ENCODE results near the gene RBL1.
"Not testable (repeated sequence)": the region's sequence is repeated elsewhere in the genome, so short reads cannot be mapped to it uniquely, and the experiment has no call there.

Gene RBL1, protein sequence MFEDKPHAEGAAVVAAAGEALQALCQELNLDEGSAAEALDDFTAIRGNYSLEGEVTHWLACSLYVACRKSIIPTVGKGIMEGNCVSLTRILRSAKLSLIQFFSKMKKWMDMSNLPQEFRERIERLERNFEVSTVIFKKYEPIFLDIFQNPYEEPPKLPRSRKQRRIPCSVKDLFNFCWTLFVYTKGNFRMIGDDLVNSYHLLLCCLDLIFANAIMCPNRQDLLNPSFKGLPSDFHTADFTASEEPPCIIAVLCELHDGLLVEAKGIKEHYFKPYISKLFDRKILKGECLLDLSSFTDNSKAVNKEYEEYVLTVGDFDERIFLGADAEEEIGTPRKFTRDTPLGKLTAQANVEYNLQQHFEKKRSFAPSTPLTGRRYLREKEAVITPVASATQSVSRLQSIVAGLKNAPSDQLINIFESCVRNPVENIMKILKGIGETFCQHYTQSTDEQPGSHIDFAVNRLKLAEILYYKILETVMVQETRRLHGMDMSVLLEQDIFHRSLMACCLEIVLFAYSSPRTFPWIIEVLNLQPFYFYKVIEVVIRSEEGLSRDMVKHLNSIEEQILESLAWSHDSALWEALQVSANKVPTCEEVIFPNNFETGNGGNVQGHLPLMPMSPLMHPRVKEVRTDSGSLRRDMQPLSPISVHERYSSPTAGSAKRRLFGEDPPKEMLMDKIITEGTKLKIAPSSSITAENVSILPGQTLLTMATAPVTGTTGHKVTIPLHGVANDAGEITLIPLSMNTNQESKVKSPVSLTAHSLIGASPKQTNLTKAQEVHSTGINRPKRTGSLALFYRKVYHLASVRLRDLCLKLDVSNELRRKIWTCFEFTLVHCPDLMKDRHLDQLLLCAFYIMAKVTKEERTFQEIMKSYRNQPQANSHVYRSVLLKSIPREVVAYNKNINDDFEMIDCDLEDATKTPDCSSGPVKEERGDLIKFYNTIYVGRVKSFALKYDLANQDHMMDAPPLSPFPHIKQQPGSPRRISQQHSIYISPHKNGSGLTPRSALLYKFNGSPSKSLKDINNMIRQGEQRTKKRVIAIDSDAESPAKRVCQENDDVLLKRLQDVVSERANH

DNA sequence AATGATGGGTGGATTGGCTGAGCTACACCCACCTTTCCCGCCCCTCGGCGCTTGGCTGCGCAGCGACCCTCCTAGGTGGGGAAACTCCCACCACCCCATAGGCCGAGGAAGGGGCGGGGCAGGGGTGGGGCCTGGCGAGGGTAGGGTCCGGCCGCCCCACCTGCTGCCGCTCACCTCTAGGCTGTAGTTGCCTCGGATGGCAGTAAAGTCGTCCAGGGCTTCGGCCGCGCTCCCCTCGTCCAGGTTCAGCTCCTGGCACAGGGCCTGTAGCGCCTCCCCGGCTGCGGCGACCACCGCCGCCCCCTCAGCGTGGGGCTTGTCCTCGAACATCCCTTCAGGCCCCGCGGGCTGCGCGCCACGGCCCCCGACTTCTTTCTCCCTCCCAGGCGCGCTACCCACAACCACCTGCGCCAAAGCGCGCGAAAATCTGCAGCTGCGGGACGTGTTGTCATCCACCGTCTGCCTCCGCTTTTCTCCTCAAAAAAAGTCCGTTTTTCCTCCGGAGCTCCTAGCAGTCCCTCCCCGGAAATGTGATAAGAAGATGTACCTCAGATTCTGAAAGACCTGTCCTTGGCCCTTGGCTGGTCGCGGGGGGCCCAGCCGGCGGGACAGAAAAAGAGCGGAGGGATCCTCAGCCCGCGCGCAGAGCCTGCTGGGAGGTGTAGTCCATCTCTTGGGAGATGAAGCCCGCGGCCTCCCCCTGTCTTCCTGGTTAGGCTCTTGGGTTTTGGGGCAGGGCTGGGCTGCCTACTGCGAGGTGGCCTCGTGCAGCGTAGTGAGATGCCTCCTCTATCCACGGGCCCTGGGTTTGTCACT, at the start of gene RBL1:
Gene RBL1, minus strand, starts transcription at position 399 of the 816 bp plus-strand sequence. Its CDS starts 69 bp downstream, at position 330.
- DNase-seq (ENCODE audit: low spot score) = peak; percentile 53

DNA sequence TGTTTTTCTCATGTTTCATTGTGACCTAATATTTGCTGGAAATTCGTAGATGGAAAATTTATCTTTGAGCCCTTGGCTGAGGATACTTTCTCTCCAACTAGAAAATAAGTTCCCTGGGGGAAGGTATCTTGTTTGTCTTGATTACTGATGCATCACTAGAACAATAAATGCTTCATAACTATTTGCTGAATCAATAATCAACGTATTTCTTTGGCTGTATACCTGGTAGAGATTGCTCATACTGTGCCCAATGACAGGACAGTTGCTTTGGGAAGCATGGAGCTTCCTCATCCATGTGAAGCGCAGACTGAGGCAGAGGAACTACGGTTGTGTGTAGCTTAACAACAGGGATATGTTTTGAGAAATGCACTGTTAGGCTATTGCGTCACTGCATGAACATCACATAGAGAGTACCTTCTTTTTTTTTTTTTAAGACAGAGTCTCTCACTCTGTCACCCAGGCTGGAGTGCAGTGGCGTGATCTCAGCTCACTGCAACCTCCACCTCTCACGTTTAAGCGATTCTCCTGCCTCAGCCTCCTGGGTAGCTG, 49.1 kb upstream of the RBL1 start:
- DNase-seq (ENCODE audit: low spot score) = no peak

DNA sequence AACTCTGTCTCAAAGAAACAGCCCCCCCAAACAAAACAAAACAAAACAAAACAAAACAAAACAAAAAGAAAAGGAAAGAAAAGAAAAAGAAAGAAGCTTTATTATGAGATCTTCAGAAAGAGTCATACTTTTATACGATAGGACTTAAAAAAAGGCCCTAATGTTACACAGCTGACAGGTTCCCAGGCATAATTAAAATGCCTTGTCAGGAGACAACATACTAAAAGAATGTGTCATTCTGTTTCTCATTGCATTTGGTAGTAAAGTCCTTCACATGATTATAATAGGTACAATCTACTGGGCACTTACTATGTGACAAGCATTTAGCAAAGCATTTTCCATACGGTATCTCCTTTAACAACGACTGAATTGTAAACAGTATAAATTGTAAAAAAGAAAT, 46.9 kb upstream of the RBL1 start:
- no peak for DNase-seq (ENCODE audit: low spot score)

DNA sequence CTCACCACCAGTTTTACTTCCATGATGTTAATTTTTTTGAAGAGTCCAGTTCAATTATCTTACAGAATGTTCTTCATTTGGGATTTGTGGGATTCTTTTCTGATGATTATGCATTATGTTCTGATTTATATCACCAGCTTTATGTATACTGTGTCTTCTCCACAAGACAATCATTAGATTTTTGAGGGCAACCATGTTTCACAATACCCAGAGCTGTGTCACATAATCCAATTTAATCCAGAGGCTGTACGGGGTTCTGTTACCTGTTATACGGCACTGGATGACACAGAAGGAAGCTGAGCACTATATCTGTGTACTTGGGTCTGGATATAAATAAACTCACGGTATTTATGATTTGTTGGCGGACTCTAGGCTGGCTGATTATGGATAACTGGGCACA, 41.8 kb upstream of the RBL1 start:
- DNase-seq (ENCODE audit: low spot score) = no peak

DNA sequence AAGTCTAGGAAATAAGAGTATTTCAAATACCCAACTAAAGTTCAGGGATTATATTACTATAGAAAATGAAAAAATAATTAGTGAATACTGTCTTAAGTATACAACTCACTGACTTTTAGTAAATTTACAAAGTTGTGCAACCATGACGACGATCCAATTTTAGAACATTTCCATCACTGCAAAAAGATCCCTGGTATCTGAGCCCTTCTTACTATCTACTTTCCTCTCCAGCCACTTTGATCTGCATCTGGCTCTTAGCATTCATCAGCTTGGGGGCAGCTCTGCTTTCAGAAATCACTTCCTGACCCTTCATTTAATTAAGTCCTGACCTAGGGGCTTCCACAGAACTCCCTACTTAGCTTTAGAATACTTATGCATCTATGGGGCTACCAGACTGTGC, 38.2 kb upstream of the RBL1 start:
- DNase-seq (ENCODE audit: low spot score) = no peak

DNA sequence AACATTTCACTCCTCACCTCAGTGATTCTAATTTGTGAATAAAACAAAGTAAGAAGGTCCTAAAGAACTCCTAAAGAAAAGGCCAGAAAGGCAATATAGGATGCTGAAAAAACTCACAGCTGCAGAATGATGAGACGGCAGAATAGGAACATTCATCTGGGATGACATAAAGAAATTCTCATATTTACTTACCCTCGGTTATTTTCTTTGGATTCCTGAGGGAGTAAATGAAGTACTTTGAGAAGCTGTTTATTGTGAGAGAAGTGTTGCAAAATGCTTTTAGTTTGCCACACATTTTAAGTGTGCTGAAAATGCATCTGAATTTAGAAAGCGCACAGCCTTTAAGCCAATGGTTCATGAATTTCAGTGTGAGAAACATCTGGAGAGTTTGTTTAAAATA, 35.7 kb upstream of the RBL1 start:
- no peak for DNase-seq (ENCODE audit: low spot score)

DNA sequence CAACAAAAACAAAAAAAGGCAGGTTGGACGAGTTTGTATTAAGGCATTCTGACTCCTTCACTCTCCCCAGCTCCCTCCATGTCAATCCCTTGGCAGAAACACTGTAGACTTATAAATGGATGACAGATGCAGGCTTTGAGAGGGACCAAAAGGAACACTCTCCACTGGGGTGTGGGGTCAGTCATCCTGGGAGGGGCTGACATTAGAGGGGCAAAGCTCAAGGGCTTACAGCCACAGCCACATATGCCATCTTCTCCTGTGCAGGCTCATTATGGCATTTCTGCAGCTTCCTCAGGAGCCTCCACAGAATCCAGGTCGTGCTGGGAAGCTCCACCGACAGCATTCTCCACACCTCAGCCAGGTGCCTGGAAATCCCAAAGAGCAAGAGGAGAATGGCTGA, 33.0 kb upstream of the RBL1 start:
- DNase-seq (ENCODE audit: low spot score) = no peak

DNA sequence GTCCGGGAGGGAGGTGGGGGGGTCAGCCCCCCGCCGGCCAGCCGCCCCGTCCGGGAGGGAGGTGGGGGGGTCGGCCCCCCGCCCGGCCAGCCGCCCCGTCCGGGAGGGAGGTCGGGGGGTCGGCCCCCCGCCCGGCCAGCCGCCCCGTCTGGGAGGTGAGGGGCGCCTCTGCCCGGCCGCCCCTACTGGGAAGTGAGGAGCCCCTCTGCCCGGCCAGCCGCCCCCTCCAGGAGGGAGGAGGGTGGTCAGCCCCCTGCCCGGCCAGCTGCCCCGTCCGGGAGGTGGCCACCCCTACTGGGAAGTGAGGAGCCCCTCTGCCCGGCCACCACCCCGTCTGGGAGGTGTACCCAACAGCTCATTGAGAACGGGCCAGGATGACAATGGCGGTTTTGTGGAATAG, 30.5 kb upstream of the RBL1 start:
- not testable (repeated sequence) for DNase-seq (ENCODE audit: low spot score)

DNA sequence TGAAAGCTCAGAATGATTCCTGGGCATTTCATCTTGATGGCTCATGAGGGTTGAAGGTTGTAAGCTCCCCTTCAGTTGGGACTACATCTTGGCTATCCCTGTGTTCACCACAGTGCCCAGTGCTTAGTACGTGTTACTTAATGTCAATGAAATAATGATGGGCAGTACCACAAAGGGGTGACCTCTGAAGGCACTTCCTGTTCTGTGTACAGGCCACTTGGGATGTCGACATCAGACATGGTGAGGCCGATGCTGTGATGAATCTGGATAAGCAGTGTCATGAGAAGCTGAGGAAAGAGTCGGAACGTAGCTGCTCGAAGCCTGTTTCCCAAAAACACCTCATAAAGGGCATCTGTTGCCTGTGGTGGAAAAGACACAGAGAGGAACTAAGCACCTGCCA, 27.6 kb upstream of the RBL1 start:
- DNase-seq (ENCODE audit: low spot score) = no peak

DNA sequence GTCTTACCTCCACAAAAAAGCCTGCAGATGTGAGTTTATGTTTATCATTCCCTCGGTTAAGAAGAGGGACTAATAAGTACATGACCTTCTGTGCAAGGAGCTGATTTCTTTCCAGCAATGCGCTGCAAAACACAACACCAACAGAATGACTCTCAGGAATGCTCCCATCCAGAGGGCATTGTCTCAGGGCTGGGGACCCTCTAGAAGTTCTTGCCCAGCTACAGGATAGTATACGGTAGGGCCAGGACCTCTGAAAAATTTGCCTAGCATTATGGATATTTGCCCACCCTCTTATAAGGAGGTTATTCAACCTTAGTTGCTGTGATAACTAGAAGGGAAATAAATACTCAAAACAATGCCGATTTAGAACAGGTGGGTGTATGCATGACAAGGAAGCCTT, 24.7 kb upstream of the RBL1 start:
- no peak for DNase-seq (ENCODE audit: low spot score)

DNA sequence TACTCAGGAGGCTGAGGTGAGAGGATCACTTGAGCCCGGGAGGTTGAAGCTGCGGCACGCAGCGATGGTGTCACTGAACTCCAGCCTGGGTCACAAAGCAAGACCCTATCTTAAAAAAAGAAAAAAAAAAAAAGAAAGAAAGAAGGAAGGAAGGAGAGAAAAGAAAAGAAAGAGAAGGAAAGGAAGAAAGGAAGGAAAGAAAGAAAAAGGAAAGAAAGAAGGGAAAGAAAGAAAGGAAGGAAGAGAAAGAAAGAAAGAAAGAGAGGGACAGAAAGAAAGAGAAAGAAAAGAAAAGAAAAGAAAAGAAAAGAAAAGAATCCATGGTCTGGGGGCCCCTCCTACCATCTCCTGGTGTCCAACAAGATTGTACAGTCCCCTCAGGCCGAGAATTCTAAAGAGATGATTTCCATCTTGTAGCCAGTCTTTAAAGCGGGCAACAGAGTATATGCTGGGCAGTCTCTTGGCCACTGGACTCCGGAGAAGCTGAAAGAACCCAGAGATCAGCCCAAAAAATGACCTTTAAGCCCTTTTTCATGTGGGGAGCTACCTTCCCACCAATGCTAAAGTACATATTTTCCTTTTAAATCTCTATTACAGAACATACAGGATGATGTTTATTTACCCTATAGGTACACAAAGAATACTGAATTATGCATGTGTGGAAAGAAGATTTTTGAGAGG, 23.7 kb upstream of the RBL1 start:
- DNase-seq (ENCODE audit: low spot score) = no peak

DNA sequence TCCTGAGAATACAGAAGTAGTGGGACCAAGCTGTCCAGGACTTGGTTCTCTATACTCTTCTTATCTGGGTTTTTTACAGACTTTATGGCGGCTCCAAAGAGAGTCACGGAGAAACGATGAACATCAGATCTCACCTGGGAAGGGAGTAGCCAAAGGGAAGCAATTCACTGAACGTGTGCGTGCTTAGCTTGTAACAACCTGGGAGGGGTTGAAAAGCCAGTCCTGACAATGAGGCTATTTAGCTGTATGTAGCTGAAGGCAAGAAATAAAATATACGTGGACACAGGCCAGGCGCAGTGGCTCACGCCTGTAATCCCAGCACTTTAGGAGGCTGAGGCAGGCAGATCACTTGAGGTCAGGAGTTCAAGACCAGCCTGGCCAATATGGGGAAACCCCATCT, 18.2 kb upstream of the RBL1 start:
- no peak for DNase-seq (ENCODE audit: low spot score)

DNA sequence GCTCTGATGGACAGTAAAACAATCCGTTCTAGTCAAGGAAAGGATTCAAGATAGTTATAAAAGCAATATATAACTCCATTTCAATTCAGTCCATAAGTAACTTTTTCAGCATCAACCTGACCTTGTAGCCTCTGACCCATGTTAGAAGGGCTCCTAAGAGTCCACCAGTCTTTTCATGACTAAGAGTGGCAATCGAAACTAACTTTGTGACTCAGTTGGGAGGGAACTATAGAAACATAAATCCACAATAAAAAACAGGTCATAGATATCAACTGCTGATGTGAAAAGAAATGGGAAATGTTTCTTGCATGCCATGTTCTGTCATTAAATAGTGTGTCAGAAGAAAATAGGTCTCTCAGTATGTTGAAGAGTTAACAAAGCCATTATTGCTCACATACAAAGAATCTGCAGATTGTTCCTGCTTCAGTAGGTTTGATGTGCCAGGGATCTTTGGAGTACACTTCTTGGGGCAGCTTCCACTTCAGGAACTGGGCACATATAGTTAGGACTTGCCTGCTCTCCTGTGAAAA, 16.2 kb upstream of the RBL1 start:
- DNase-seq (ENCODE audit: low spot score) = no peak

DNA sequence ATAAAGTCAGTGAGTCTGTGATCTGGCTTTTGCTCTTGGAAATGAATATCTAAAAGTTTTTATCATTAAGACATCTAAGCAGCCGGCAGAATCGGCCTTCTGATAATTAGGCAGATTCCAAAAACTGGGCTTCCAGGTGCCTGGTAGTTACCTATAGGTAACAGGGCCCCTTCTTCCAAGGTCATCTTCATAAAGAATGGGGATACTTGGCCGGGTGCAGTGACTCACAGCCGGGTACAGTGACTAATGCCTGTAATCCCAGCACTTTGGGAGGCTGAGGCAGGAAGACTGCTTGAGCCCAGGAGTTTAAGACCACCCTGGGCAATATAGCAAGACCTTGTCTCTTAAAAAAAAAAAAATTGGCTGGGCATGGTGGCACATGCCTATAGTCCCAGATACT, 12.9 kb upstream of the RBL1 start:
- no peak for DNase-seq (ENCODE audit: low spot score)

DNA sequence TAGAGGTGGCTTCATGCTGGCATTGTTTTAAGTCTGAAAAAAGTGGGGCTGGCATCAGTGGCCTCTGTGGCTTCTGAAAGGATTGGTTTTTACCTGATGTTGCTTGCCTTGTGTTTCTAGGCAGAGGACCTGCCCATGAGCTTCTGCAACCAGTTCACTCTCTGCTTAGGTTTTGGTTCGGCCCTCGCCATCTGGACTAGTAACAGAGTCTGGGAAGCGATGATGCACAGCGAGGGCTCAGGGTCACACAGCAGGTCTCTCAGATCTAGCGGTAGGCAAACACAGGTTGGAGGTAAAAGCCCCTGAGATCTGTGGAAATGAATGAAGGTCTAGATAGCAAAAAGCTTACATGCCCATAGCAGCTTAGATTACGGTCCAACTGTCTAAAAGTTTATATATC, 6.8 kb upstream of the RBL1 start:
- DNase-seq (ENCODE audit: low spot score) = no peak

DNA sequence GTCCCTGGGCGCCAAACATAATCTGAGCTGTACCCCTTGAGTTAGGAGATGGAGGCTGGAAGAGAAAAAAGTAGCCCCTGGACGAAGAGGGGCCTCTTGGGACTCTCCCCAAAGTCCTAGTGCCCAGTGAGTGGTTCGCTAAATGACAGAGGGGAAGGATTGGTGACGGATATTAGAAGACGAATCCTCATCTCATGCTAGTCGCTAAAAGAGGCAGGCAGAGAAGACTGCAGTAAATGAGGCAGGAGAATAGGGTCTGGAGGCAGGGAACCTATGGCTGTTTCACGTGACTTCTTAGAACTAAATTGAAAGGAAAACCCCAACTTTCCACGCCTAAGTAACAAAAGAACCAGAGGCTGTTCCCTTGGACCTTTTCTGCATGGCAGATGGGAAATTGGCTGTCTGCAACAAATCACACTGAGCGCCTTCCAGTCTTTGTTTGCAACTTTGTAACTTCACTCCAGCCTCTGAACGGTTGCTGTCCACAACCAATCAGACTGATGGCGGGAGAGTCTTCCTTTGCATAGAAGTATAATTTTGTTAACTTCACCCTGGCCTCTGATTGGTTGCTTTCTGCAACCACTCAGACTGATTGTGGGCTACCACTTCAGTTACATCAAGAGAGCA, 731 bp upstream of the RBL1 start:
- DNase-seq (ENCODE audit: low spot score) = no peak

DNA sequence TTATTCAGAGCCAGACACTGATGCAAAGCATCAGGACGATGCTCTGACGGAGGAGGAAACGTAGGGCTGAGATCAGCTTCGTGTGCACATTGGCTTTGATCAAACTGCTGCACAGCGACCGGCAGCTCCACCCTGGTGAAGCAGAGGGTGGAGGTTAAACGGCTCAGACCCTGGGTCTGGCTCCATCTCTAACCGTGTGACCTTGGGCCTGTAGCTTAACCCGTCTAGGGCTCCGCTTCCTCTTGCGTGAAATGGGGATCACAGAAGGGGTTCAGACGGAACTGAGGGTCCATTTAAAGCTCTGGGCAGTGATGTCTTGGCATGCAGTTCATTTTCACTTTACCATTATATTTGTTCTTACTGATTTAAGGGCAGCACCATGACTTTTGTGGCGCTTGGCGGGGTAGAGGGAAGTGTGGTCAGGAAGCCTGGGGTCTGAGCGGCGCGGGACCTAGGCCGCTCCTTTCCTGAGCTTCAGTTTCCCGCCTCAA, 644 bp downstream of the RBL1 start:
- no peak for DNase-seq (ENCODE audit: low spot score)

DNA sequence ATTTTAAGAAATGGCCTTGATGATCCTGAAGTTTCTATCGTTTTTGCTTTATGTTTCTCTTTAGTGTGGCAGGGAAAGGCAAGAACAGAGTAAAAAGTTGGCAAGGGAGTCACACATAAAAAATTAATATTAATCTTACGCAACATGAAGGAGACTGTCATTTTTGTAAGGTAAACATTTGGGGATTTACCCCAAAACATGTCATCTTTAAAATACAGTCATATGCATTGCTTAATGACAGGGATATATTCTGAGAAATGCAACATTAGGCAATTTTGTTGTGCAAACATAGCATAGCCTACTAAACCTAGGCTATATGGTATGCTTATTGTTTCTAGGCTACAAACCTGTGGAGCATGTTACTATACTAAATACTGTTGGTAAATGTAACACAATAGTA, 5.4 kb downstream of the RBL1 start:
- DNase-seq (ENCODE audit: low spot score) = no peak

DNA sequence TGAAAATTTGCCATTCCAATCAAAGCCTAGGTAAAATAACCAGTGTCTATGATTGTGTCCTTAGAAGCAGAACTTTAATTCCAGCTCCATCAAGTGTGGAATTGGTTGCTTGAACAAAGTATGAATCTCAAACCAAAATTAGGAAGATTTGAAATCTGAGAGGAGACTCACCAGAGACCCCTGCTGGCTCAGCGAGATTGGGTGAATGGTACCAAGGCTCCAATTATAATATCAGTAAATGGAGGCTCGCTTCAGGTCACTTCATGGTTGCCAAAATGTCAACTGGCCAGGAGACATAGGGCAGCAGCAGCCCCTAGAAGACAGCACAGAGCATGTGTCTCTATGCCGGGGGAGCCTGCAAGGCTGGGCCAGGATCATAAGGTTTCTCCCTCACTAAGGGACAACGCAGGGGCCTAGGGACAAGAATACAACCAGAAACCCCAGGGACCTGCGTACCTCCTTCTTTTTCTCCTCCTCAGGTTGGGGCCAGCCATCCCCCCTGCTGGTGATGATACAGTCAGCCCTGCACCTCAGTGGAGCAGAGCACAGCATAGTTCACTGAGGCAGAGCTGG, 14.0 kb downstream of the RBL1 start:
- no peak for DNase-seq (ENCODE audit: low spot score)

DNA sequence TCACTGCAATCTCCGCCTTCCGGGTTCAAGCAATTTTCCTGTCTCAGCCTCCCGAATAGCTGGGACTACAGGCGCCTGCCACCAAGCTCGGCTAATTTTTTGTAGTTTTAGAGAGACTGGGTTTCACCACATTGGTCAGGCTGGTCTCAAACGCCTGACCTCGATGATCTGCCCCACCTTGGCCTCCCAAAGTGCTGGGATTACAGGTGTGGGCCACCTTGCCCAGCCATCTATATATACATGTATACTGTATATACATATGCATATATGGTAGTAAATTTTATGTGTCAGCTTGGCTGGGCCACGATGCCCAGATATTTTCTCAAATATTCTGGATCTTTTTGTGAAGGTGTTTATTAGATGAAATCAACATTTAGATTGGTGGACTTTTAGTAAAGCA, 18.8 kb downstream of the RBL1 start:
- DNase-seq (ENCODE audit: low spot score) = no peak

Measured in kidney capillary endothelial cell (primary cell).